ENCODE data around the gene FBXO24. TPM values are rescaled to one million over a fixed set of nuclear protein-coding genes. Genes with fewer than 3 reads are reported as not detected.

Gene FBXO24
- polyA plus RNA-seq, 1 donor (not counting 4 experiments of a cell fraction or from before 2014, with no cell fraction given), result 0.22 TPM

GRCh38 chr7:100538348-100538653 lies 47.8 kb upstream of the FBXO24 start:
- no peaks in the 10 kb centered on the region for H3K79me2 ChIP-seq (ENCODE audit: control insufficient read depth, insufficient read depth, low read length)
- H3K27ac ChIP-seq (ENCODE audit: control insufficient read depth, insufficient read depth, low read length), result peak overlapping the region; percentile 64
- no peaks in the 10 kb centered on the region for H3K9me1 ChIP-seq (ENCODE audit: control insufficient read depth, extremely low read depth, insufficient read depth, low read length)
- peak overlapping the region; percentile 9 to 91 (median 59) for H3K4me3 ChIP-seq (ENCODE audit: control insufficient read depth in 2 of 3, extremely low read depth in 1 of 3, insufficient read depth in 2 of 3, low read depth in 1 of 3, low read length in 3 of 3)
- DNase-seq (ENCODE audit: low read depth, low spot score) (no peak), FAIRE-seq (no peak)
- H3K9me3 ChIP-seq (ENCODE audit: control insufficient read depth, low read depth, low read length), result no peaks in the 10 kb centered on the region
- dilution Hi-C loops (cut with MboI; ENCODE audit: extremely low pct_ligation_motif_present, low sequenced_read_pairs), result no loop called here
- H3K4me1 ChIP-seq (ENCODE audit: control insufficient read depth, extremely low read depth, insufficient read depth, low read length), result peaks cover 10% of the 10 kb centered on the region
- peak overlapping the region; percentile 98 for H3K4me2 ChIP-seq (ENCODE audit: control insufficient read depth, extremely low read depth, insufficient read depth, low read depth, low read length)
- peak overlapping the region; percentile 46 for H3K9ac ChIP-seq (ENCODE audit: control insufficient read depth, extremely low read depth, insufficient read depth, low read length)
- no peaks in the 10 kb centered on the region for H3K36me3 ChIP-seq (ENCODE audit: control insufficient read depth in 2 of 2, extremely low read depth in 1 of 2, insufficient read depth in 2 of 2, low read length in 2 of 2)
- TF ChIP-seq EZH2 (IDR thresholded peaks at IDR 0.05; ENCODE audit: low read length) (no peak), CTCF (optimal IDR thresholded peaks at IDR 0.05 in 1 of 3, IDR thresholded peaks at IDR 0.05 in 1 of 3, conservative IDR thresholded peaks at IDR 0.05 in 1 of 3; ENCODE audit: extremely low read depth in 1 of 3, insufficient read depth in 2 of 3, low read length in 3 of 3) (no peak)
- H3K27me3 ChIP-seq (ENCODE audit: control insufficient read depth, extremely low read depth, insufficient read depth, low read length), result no peaks in the 10 kb centered on the region
- H2AFZ ChIP-seq (ENCODE audit: control insufficient read depth, low read length), result peak overlapping the region; percentile 97
- H4K20me1 ChIP-seq (ENCODE audit: control insufficient read depth, extremely low read depth, insufficient read depth, low read length), result no peaks in the 10 kb centered on the region

- dilution Hi-C loops (cut with MboI; ENCODE audit: extremely low pct_ligation_motif_present, low sequenced_read_pairs), result no loop called here
- H3K4me2 ChIP-seq (ENCODE audit: control insufficient read depth, extremely low read depth, insufficient read depth, low read depth, low read length), result peak within 1 kb of the TSS; percentile 98
- peaks cover 10% of the 10 kb centered on the region for H3K4me1 ChIP-seq (ENCODE audit: control insufficient read depth, extremely low read depth, insufficient read depth, low read length)
- H3K27me3 ChIP-seq (ENCODE audit: control insufficient read depth, extremely low read depth, insufficient read depth, low read length), result no peaks in the 10 kb centered on the region
- H3K9me1 ChIP-seq (ENCODE audit: control insufficient read depth, extremely low read depth, insufficient read depth, low read length), result no peaks in the 10 kb centered on the region
- TF ChIP-seq CTCF (optimal IDR thresholded peaks at IDR 0.05 in 1 of 3, IDR thresholded peaks at IDR 0.05 in 1 of 3, conservative IDR thresholded peaks at IDR 0.05 in 1 of 3; ENCODE audit: extremely low read depth in 1 of 3, insufficient read depth in 2 of 3, low read length in 3 of 3), result no peak
- H3K27ac ChIP-seq (ENCODE audit: control insufficient read depth, insufficient read depth, low read length), result peak within 1 kb of the TSS; percentile 64
- H3K4me3 ChIP-seq (ENCODE audit: control insufficient read depth in 2 of 3, extremely low read depth in 1 of 3, insufficient read depth in 2 of 3, low read depth in 1 of 3, low read length in 3 of 3), result peak within 1 kb of the TSS; percentile 72 to 91 (median 84)
- H3K36me3 ChIP-seq (ENCODE audit: control insufficient read depth in 2 of 2, extremely low read depth in 1 of 2, insufficient read depth in 2 of 2, low read length in 2 of 2), result no peaks in the 10 kb centered on the region
- no peaks in the 10 kb centered on the region for H3K79me2 ChIP-seq (ENCODE audit: control insufficient read depth, insufficient read depth, low read length)
- H3K9ac ChIP-seq (ENCODE audit: control insufficient read depth, extremely low read depth, insufficient read depth, low read length), result peak within 1 kb of the TSS; percentile 55
- no peak for FAIRE-seq
- H2AFZ ChIP-seq (ENCODE audit: control insufficient read depth, low read length), result peak within 1 kb of the TSS; percentile 97
- peak; percentile 96 for DNase-seq (ENCODE audit: low read depth, low spot score)
- no peaks in the 10 kb centered on the region for H3K9me3 ChIP-seq (ENCODE audit: control insufficient read depth, low read depth, low read length)
- H4K20me1 ChIP-seq (ENCODE audit: control insufficient read depth, extremely low read depth, insufficient read depth, low read length), result no peaks in the 10 kb centered on the region
Observed at GRCh38 chr7:100538654-100539435, 47.3 kb upstream of the FBXO24 start, which contains the start of gene AGFG2. TSS of gene AGFG2 (plus strand) at chr7:100539203. CDS start at chr7:100539347, 144 bp downstream.
